Thyroid gland (tissue), 4 donors: ENCODE measurements around the gene PRMT2.

ENCODE experiments used
- CTCF ChIP-seq, 6 experiments: fragments of 200-600 bp in 3 of 6; fragments of 450-650 bp in 3 of 6; sonication (generic) in 3 of 6; IDR thresholded peaks; one replicate each; pipeline ENCODE4 v1.5.1; 2016 to 2019; ENCODE audit warnings: antibody characterized with exemption in 6 of 6, mild to moderate bottlenecking in 2 of 6, inconsistent platforms in 1 of 6, moderate library complexity in 1 of 6
- POLR2A ChIP-seq, 2 donors: fragments of 450-650 bp; IDR thresholded peaks; one replicate each; pipeline ENCODE4 v1.6.1; 2017; ENCODE audit warnings: antibody characterized with exemption in 2 of 2, mild to moderate bottlenecking in 2 of 2, moderate library complexity in 1 of 2

GRCh38 chr21:46665566-46665965 is 30.1 kb downstream of the PRMT2 start:
- no peak for TF ChIP-seq CTCF (IDR thresholded peaks at IDR 0.05)
- no peak for TF ChIP-seq POLR2A (IDR thresholded peaks at IDR 0.05)
